Measurements from ENCODE around the gene CAVIN1.
A peak's percentile ranks its signal among the peaks of the same experiment; 100 is the strongest.
"Not testable (repeated sequence)": the region's sequence is repeated elsewhere in the genome, so short reads cannot be mapped to it uniquely, and the experiment has no call there.

CAVIN1 gene

DNA sequence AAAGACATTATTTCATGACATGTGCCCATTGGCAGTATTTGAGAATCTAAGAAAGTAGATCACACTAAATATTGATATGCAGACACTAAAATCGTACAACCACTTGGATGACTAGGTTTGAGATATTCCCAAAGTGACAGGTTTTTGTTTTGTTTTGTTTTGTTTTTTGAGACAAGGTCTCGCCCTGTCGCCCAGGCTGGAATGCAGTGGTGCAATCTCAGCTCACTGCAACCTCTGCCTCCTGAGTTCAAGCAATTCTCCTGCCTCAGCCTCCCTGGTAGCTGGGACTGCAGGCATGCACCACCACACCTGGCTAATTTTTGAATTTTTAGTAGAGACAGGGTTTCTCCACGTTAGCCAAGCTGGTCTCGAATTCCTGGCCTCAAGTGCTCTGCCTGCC lies 54.7 kb downstream of the CAVIN1 start:
- not testable (repeated sequence) for H3K4me1 ChIP-seq (ENCODE audit: control insufficient read depth in 1 of 2, insufficient read depth in 2 of 2, low read length in 2 of 2); H2AK5ac ChIP-seq (ENCODE audit: low read length); H3K79me1 ChIP-seq (ENCODE audit: low read length); H3K23ac ChIP-seq (ENCODE audit: low read length); H3K27ac ChIP-seq (ENCODE audit: low read depth, low read length); H2BK5ac ChIP-seq (ENCODE audit: low read depth, low read length, poor library complexity); H3K4me3 ChIP-seq (ENCODE audit: low read depth, low read length); H4K12ac ChIP-seq (ENCODE audit: low read depth, low read length); H3K4me2 ChIP-seq (ENCODE audit: low read length); H3K27me3 ChIP-seq (ENCODE audit: insufficient read depth, low read length); H3K18ac ChIP-seq (ENCODE audit: low read length); H3K14ac ChIP-seq (ENCODE audit: low read length); H3K4ac ChIP-seq (ENCODE audit: low read depth, low read length); H3K9ac ChIP-seq (ENCODE audit: low read length); H2BK120ac ChIP-seq (ENCODE audit: insufficient read depth, low read length, poor library complexity); H3K79me2 ChIP-seq (ENCODE audit: control insufficient read depth, insufficient read depth, low read length, poor library complexity); H2AFZ ChIP-seq (ENCODE audit: insufficient read depth, low read length, poor library complexity); H4K8ac ChIP-seq (ENCODE audit: low read depth, low read length); H2BK12ac ChIP-seq (ENCODE audit: low read length); H3K36me3 ChIP-seq (ENCODE audit: control insufficient read depth in 1 of 2, insufficient read depth in 2 of 2, low read length in 2 of 2); H4K91ac ChIP-seq (ENCODE audit: low read depth, low read length); H3K9me3 ChIP-seq (ENCODE audit: insufficient read depth, low read depth, low read length)
- peak in 1 of 2 donors; percentile 78 for DNase-seq
- no CpG with 5 or more reads among the region's 5 CpGs for WGBS (ENCODE audit: extremely low coverage, insufficient coverage, insufficient read length)

GRCh38 chr17:42366176-42367023 lies 56.7 kb downstream of the CAVIN1 start:
- peak; percentile 88 to 94 for DNase-seq
- WGBS (ENCODE audit: extremely low coverage, insufficient coverage, insufficient read length) = no CpG with 5 or more reads among the region's 13 CpGs

DNA sequence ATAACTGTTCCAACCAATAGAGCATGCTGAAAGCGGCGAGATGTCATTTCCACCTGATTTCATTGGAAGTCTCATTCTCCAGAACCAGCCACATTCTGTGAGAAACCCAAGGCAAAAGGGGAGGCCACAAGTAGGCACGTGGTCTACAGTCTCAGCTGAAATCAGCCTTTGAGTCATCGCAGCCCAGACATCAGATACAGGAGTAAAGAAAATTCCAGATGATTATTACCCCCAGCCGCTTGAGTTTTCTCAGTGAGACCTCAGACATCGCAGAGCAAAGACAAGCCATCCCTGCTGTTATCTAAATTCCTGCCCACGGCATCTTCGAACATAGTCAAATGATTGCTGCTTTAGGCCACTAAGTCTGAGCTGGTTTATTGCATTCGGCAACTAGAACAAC lies 57.9 kb downstream of the CAVIN1 start:
- no peak overlapping the region for H3K4me2 ChIP-seq (ENCODE audit: low read length)
- no peaks in the 10 kb centered on the region for H3K9me3 ChIP-seq (ENCODE audit: insufficient read depth, low read depth, low read length)
- H3K18ac ChIP-seq (ENCODE audit: low read length) = no peak overlapping the region
- H3K4ac ChIP-seq (ENCODE audit: low read depth, low read length) = no peak overlapping the region
- peak overlapping the region; percentile 13 for H3K27ac ChIP-seq (ENCODE audit: low read depth, low read length)
- H3K27me3 ChIP-seq (ENCODE audit: insufficient read depth, low read length) = no peaks in the 10 kb centered on the region
- no peak overlapping the region for H3K4me3 ChIP-seq (ENCODE audit: low read depth, low read length)
- no peak overlapping the region for H2BK120ac ChIP-seq (ENCODE audit: insufficient read depth, low read length, poor library complexity)
- no peak overlapping the region for H4K91ac ChIP-seq (ENCODE audit: low read depth, low read length)
- peaks cover 11 to 12% of the 10 kb centered on the region in 2 experiments for H3K4me1 ChIP-seq (ENCODE audit: control insufficient read depth in 1 of 2, insufficient read depth in 2 of 2, low read length in 2 of 2)
- H4K12ac ChIP-seq (ENCODE audit: low read depth, low read length) = no peak overlapping the region
- no peak overlapping the region for H2AK5ac ChIP-seq (ENCODE audit: low read length)
- no peak overlapping the region for H2BK12ac ChIP-seq (ENCODE audit: low read length)
- no peak overlapping the region for H3K9ac ChIP-seq (ENCODE audit: low read length)
- no peak overlapping the region for H3K14ac ChIP-seq (ENCODE audit: low read length)
- no peak overlapping the region for H2BK5ac ChIP-seq (ENCODE audit: low read depth, low read length, poor library complexity)
- H3K23ac ChIP-seq (ENCODE audit: low read length) = no peak overlapping the region
- no peak overlapping the region for H4K8ac ChIP-seq (ENCODE audit: low read depth, low read length)
- no peaks in the 10 kb centered on the region for H3K79me2 ChIP-seq (ENCODE audit: control insufficient read depth, insufficient read depth, low read length, poor library complexity)
- H3K36me3 ChIP-seq (ENCODE audit: control insufficient read depth in 1 of 2, insufficient read depth in 2 of 2, low read length in 2 of 2) = peaks cover 0 to 2% of the 10 kb centered on the region in 2 experiments
- no peak overlapping the region for H2AFZ ChIP-seq (ENCODE audit: insufficient read depth, low read length, poor library complexity)
- no CpG with 5 or more reads among the region's 9 CpGs for WGBS (ENCODE audit: extremely low coverage, insufficient coverage, insufficient read length)
- peaks cover 3% of the 10 kb centered on the region for H3K79me1 ChIP-seq (ENCODE audit: low read length)
- DNase-seq = peak; percentile 87 to 97

More at GRCh38 chr17:42366176-42367023, 56.7 kb downstream of the CAVIN1 start:
- not testable (repeated sequence) for H4K8ac ChIP-seq (ENCODE audit: low read depth, low read length); H3K23ac ChIP-seq (ENCODE audit: low read length); H2AK5ac ChIP-seq (ENCODE audit: low read length); H3K4me2 ChIP-seq (ENCODE audit: low read length); H4K12ac ChIP-seq (ENCODE audit: low read depth, low read length); H3K9ac ChIP-seq (ENCODE audit: low read length); H3K79me1 ChIP-seq (ENCODE audit: low read length); H3K27me3 ChIP-seq (ENCODE audit: insufficient read depth, low read length); H3K79me2 ChIP-seq (ENCODE audit: control insufficient read depth, insufficient read depth, low read length, poor library complexity); H3K36me3 ChIP-seq (ENCODE audit: control insufficient read depth in 1 of 2, insufficient read depth in 2 of 2, low read length in 2 of 2); H3K9me3 ChIP-seq (ENCODE audit: insufficient read depth, low read depth, low read length); H3K4me3 ChIP-seq (ENCODE audit: low read depth, low read length); H3K14ac ChIP-seq (ENCODE audit: low read length); H3K4ac ChIP-seq (ENCODE audit: low read depth, low read length); H2AFZ ChIP-seq (ENCODE audit: insufficient read depth, low read length, poor library complexity)
- H3K4me1 ChIP-seq (ENCODE audit: control insufficient read depth in 1 of 2, insufficient read depth in 2 of 2, low read length in 2 of 2) = peaks cover 11 to 12% of the 10 kb centered on the region in 2 experiments
- H2BK120ac ChIP-seq (ENCODE audit: insufficient read depth, low read length, poor library complexity) = peak overlapping the region; percentile 62
- peak overlapping the region; percentile 54 for H2BK5ac ChIP-seq (ENCODE audit: low read depth, low read length, poor library complexity)
- peak overlapping the region; percentile 22 for H4K91ac ChIP-seq (ENCODE audit: low read depth, low read length)
- H3K18ac ChIP-seq (ENCODE audit: low read length) = peak overlapping the region; percentile 29
- peak overlapping the region; percentile 44 for H3K27ac ChIP-seq (ENCODE audit: low read depth, low read length)
- peak overlapping the region; percentile 31 for H2BK12ac ChIP-seq (ENCODE audit: low read length)

DNA sequence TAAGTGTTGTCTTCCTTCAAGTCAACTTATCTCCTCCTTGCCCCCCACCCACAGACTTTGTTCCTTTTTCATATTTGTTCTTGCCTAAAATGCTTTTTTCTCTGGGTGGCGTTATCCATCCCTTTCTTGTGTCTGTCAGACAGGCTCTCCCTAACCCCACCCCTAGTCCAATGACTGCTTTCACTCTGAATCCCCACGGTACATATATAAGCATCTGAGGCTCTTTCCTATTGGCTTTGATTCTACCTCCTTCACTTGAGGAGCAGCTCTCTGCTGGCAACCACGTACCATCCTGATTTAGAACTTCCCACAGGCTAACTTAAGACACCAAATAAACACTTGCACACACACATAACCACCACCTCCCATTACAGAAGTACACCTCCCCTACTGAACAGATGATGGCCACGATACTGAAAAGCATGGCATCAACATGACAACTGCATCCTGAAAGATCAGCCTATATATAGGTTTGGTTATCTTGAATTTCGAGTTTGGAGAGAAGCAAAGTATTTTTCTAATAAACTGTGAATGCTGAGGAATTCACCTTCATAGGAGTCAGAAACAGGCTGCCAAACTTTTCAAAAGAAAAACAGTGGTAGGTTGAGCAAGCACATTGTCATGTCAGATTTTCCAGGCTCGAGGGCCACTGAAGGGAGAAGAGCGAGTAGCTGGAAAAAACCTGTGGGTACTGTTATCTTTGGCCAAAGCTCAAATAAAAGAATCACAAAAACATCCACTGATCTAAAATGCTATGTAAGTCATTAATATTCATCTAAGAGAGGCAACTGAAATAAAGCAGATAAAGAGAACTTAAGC lies 59.1 kb downstream of the CAVIN1 start:
- no CpG with 5 or more reads among the region's 7 CpGs for WGBS (ENCODE audit: extremely low coverage, insufficient coverage, insufficient read length)
- Histone ChIP-seq H3K14ac (ENCODE audit: low read length) (no peak overlapping the region), H3K9me3 (ENCODE audit: insufficient read depth, low read depth, low read length) (no peaks in the 10 kb centered on the region)

More for the DNA sequence above, 59.1 kb downstream of the CAVIN1 start:
- Histone ChIP-seq H3K23ac (ENCODE audit: low read length) (no peak overlapping the region), H3K4ac (ENCODE audit: low read depth, low read length) (no peak overlapping the region), H3K4me2 (ENCODE audit: low read length) (no peak overlapping the region), H2AK5ac (ENCODE audit: low read length) (no peak overlapping the region), H3K79me2 (ENCODE audit: control insufficient read depth, insufficient read depth, low read length, poor library complexity) (no peaks in the 10 kb centered on the region), H3K9ac (ENCODE audit: low read length) (no peak overlapping the region), H3K79me1 (ENCODE audit: low read length) (peaks cover 3% of the 10 kb centered on the region), H3K4me1 (ENCODE audit: control insufficient read depth in 1 of 2, insufficient read depth in 2 of 2, low read length in 2 of 2) (peaks cover 11 to 12% of the 10 kb centered on the region in 2 experiments), H2BK5ac (ENCODE audit: low read depth, low read length, poor library complexity) (no peak overlapping the region), H3K27me3 (ENCODE audit: insufficient read depth, low read length) (no peaks in the 10 kb centered on the region), H4K91ac (ENCODE audit: low read depth, low read length) (no peak overlapping the region), H3K4me3 (ENCODE audit: low read depth, low read length) (no peak overlapping the region), H3K18ac (ENCODE audit: low read length) (no peak overlapping the region), H4K12ac (ENCODE audit: low read depth, low read length) (no peak overlapping the region), H4K8ac (ENCODE audit: low read depth, low read length) (no peak overlapping the region), H3K36me3 (ENCODE audit: control insufficient read depth in 1 of 2, insufficient read depth in 2 of 2, low read length in 2 of 2) (no peaks in the 10 kb centered on the region), H2BK120ac (ENCODE audit: insufficient read depth, low read length, poor library complexity) (no peak overlapping the region), H2BK12ac (ENCODE audit: low read length) (no peak overlapping the region), H3K27ac (ENCODE audit: low read depth, low read length) (no peak overlapping the region), H2AFZ (ENCODE audit: insufficient read depth, low read length, poor library complexity) (no peak overlapping the region)
- DNase-seq = peak; percentile 44 to 86

All from trophoblast cell (in vitro differentiated cells and primary cell).